ENCODE results near the gene SYDE1.

SYDE1 gene

GRCh38 chr19:15108845-15109767 lies 1.9 kb downstream of the SYDE1 start:
- no peak for DNase-seq

DNA sequence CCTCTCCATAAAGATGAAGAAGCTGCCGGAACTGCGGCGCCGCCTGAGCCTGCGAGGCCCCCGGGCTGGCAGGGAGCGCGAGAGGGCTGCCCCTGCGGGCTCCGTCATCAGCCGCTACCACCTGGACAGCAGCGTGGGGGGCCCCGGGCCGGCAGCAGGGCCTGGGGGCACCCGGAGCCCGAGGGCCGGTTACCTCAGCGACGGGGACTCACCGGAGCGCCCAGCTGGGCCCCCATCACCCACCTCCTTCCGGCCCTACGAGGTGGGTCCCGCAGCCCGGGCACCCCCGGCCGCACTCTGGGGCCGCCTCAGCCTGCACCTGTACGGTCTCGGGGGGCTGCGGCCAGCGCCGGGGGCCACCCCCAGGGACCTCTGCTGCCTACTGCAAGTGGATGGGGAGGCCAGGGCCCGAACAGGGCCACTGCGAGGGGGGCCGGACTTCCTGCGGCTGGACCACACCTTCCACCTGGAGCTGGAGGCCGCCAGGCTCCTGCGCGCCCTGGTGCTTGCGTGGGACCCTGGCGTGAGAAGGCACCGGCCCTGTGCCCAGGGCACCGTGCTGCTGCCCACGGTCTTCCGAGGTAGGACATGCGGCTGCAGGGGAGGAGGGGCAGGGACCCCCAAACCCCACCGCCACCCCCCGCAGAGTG lies 2.7 kb downstream of the SYDE1 start:
- no peak for DNase-seq

DNA sequence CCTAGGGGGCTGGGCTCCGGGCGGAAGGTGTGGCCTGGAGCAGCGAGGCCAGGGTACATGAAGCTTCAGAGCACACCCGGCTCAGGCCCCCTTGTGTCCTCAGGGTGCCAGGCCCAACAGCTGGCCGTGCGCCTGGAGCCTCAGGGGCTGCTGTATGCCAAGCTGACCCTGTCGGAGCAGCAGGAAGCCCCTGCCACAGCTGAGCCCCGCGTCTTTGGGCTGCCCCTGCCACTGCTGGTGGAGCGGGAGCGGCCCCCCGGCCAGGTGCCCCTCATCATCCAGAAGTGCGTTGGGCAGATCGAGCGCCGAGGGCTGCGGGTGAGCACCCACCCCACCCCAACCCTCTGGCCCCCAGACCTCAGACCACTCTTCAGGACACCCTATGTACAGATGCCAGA lies 3.2 kb downstream of the SYDE1 start:
- no peak for DNase-seq

- DNase-seq, result no peak
Measured at GRCh38 chr19:15111758-15112157, 4.6 kb downstream of the SYDE1 start.

DNA sequence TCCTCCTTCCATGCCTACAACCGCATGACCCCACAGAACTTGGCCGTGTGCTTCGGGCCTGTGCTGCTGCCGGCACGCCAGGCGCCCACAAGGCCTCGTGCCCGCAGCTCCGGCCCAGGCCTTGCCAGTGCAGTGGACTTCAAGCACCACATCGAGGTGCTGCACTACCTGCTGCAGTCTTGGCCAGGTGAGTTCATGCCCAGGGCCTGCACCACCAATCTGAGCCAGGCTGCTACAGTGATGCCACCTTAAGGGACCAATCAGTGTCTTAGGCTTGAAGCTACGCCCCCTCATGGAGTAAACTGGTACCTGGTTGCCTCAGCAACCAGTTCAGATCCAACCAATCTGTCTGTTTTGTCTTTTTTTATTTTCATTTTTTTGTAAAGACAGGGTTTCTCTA lies 5.2 kb downstream of the SYDE1 start:
- DNase-seq, result no peak

DNA sequence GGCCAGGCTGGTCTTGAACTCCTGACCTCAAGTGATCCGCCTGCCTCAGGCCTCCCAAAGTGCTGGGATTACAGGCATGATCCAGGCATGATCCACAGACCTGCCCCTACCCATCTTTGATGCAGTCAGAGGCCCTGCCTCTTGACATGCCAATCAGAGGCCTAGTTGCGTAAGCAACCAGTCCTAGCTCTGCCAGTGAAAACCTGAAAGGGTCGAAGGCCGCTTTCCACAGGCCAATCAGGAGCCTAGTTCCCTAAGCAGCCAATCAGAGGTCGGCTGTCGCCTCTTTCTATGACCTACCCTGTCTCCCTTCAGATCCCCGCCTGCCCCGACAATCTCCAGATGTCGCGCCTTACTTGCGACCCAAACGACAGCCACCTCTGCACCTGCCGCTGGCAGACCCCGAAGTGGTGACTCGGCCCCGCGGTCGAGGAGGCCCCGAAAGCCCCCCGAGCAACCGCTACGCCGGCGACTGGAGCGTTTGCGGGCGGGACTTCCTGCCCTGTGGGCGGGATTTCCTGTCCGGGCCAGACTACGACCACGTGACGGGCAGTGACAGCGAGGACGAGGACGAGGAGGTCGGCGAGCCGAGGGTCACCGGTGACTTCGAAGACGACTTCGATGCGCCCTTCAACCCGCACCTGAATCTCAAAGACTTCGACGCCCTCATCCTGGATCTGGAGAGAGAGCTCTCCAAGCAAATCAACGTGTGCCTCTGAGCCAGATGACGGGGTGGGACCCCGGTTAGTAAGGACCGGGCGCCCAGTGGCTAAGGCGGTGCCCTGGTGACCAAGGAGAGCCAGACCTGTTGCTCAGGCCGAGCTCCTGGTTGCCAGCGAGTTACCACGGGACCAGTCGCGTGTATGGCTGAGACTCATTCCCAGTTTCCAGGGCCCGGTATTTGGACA lies 6.3 kb downstream of the SYDE1 start:
- no peak for DNase-seq

DNA sequence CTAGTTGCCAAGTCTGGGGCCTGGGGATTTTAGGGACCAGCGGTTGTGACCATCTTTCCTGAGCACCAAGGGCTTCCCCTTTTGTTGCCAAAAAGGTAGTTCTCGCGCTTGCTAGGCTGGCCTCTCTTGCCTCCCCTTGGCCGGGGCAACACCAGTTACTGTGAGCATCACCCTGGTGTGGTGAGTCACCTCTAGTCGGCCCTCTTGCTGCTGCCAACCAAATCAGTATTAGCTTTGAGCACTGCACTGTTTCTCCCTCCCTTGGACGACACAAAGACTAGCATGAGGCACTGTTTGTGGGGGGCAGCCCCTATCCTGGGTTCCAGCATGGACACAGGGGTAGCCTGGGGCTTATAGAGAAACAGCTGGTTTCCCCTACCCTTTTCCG lies 6.9 kb downstream of the SYDE1 start:
- DNase-seq, result no peak

DNA sequence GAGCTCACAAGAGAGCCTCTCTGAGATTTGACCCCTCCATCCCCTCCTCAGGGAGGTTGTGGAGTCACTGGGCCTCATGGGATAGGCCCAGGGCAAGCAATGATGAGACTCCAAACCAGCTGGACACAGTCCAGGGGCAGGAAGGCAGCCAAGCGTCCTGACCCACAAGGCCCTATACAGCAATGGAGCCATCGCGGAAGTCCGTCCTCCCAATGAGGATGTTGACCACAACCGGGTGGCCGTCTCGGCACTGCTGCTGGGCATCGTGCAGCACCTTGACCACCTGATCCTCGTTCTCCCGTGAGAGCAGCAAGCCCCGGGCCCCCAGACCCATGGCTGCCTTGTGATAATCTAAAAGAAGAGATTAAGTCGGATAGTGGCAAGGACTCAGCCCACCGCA lies 7.9 kb downstream of the SYDE1 start:
- DNase-seq, result no peak

- DNase-seq, result no peak
Measured at GRCh38 chr19:15115762-15116615, 8.8 kb downstream of the SYDE1 start.

GRCh38 chr19:15116856-15117255 lies 9.7 kb downstream of the SYDE1 start:
- no peak for DNase-seq

- no peak for DNase-seq
Measured at GRCh38 chr19:15118248-15118647, 11.0 kb downstream of the SYDE1 start.

DNA sequence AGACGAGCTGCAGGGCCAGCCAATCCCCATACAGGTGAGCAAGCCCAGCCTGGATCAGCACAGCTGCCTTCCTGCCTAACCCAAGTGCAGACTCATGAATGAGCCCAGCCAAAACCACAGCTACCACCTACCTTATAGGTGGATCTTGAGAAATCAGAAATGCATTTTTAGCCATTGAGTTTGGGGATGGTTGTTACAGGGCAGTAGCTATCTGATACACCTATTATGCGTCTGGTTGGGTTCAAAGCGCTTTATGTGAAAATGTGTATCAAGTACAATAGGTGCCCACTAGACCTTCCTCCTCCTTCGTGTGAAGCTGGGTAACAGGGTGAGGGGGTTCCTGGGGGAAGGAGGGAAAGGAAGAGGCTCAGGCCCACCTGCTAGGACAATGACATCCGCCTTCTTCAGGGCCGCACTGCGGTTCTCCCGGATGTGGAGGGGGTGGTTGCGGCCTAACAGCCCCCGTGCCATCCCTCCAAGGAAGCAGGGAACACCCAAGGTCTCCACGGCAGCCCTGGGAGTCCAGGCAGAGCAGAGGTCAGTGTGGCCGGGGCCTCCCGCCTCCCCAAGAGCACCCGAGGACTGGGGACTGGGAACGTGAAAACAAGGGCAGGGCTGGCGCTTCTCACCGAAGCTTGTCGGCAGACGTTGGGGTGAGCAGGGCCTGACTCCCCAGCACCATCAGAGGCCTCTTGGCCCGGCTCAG lies 11.7 kb downstream of the SYDE1 start:
- DNase-seq, result no peak

DNA sequence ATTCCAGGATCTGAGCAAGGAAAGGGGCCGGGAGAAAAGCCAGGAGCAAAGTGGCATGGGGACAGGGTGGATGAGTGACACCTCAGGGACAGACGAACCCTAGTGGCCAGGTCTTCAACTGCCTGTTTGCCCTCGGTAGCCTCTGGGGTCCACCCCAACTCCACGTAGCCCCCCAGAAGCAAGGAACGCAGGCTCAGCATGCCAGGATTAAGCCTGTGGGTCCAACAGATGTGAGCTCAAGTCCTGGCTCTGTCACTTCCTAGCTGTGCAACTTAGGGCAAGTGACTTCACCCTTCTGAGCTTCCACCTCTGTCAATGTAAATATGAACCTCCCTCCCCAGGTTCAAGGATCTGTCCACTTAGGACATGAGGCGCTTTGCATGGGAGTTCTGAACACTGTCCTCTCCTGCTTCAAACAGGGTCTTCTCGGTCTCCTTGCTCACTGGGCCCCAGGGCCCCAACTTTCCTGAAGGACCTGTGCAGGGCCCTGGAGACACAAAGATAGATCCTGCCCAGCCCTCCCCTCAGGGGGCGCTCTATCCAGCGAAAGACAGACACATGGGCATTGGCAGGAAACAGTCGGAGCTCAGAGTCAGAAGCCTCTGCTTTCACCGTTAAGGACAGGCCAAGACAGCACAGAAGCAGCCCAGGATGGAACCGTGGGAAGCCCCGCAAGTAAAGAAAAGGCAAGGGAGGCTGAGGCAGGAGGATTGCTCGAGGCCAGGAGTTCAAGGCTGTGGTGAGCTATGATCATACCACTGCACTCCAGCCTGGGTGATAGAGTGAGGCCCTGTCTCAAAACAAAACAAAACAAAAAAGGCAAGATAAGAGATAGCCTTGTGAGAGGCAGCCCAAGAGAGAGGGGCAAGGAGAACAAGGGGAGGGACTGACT lies 13.2 kb downstream of the SYDE1 start:
- DNase-seq, result no peak

DNA sequence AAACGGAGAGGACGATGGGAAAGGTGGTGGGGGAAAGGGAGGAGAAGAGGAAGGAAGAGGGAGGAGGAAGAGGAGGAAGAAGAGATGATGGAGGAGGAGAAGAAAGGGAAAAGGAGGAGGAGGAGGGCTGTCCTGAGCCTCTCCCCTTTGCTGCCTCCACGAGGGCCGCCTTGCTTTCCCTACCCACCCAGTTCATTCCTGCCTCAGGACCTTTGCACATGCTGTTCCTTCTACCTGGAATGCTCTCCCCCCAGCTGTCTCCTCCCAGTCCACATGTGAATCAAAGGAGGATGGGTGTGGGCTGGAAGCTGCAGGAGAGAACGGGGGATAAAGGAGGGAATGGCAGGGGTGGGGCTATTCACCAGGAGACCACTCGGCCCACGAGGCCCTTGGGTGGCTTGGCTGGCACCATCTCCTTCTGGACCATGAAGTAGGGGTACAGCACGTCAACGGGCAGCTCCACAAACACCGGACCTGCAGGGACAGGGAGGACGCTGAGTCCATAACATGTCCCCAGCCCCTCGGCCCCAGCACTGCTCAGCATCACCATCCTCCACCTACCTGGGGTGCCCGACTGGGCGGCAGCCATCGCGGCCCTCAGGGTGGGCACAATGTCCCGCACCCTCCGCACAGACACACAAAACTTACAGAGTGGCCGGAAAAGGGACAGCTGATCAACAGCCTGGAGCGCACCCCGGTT lies 15.3 kb downstream of the SYDE1 start:
- no peak for DNase-seq

GRCh38 chr19:15123031-15123890 lies 16.1 kb downstream of the SYDE1 start:
- no peak for DNase-seq

- DNase-seq, result no peak
Measured at GRCh38 chr19:15123900-15124299, 16.7 kb downstream of the SYDE1 start.

GRCh38 chr19:15124572-15125231 lies 17.5 kb downstream of the SYDE1 start:
- no peak for DNase-seq
